LNCaP clone FGC (cell line): ENCODE data around the gene JPH2.

Source experiments
- DNase-seq: peaks from one replicate; pipeline ENCODE4 v3.0.0-alpha.2; 2011; ENCODE audit warnings: low read depth
- H3K4me3 ChIP-seq: 2 replicates; pipeline ENCODE4 v1.5.1; 2011; ENCODE audit warnings: mild to moderate bottlenecking, low read depth, low read length, control low read depth
- TF ChIP-seq, protein P1 (sequence below): IDR thresholded peaks from 2 replicates; pipeline ENCODE4 v1.5.1; 2012; ENCODE audit warnings: mild to moderate bottlenecking; ENCODE audit not compliant: control insufficient read depth, insufficient read depth; ENCODE audit errors: extremely low read depth

Gene JPH2

DNA sequence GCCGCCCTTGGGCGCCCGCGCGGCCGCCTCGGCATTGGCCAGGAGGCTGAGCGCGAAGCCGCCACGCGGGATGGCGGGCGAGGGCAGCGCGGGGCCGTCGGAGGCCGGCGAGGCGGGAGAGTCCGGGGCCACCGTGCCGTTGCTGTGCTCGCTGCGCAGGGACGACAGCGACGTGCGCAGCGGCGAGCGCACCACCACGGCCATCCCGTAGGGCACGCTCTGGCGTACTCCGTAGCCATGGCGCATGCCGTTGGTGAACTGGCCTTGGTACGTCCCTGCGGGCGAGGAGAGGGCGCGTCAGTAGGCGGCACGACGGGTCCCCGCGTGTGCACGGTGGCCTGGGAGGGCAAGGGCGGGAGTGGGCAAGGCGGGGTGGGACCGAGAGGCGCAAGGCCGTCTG lies 26.9 kb downstream of the JPH2 start:
- H3K4me3 ChIP-seq: no peak overlapping the region
- TF ChIP-seq, protein P1, sequence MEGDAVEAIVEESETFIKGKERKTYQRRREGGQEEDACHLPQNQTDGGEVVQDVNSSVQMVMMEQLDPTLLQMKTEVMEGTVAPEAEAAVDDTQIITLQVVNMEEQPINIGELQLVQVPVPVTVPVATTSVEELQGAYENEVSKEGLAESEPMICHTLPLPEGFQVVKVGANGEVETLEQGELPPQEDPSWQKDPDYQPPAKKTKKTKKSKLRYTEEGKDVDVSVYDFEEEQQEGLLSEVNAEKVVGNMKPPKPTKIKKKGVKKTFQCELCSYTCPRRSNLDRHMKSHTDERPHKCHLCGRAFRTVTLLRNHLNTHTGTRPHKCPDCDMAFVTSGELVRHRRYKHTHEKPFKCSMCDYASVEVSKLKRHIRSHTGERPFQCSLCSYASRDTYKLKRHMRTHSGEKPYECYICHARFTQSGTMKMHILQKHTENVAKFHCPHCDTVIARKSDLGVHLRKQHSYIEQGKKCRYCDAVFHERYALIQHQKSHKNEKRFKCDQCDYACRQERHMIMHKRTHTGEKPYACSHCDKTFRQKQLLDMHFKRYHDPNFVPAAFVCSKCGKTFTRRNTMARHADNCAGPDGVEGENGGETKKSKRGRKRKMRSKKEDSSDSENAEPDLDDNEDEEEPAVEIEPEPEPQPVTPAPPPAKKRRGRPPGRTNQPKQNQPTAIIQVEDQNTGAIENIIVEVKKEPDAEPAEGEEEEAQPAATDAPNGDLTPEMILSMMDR: no peak
- DNase-seq: no peak

DNA sequence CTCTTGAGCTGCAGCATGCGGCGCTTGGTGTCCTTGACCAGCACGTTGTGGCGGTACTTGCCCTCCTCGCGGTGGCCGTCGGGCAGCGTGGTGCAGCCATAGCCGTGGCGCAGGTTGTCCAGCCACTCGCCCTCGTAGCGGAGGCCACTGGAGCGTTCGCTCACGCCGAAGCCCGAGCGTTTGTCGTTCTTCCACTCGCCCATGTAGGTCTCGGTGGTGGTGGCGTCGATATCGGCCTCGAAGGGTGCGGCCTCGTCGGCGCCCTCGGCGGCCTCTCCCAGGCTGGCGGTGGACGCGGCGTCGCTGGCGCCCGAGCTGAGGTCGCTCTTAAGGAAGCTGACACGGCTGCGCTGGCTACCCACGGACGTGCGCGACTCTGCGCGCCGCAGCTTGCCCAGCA lies 27.3 kb downstream of the JPH2 start:
- TF ChIP-seq, protein P1: no peak
- no peak for DNase-seq
- H3K4me3 ChIP-seq: no peak overlapping the region

DNA sequence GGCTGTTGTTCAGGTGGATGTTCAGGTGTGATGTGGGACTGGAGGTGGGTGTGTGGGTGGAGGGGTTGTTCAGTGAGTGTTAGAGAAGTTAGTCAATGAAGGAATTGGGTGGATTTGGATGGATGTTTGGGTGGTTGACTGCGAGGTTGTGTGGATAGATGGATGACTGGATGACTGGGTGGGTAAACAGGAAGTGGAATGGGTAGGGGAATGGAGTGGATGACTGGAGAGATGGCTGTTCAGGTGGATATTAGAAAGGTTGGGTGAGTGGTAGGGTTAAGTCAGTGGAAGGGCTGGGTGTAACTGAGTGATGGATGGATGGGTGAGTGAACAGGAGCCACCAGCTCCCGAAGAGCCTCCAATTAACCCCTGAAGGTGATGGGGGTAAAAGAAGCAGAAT lies 27.9 kb downstream of the JPH2 start:
- TF ChIP-seq, protein P1: no peak
- no peak overlapping the region for H3K4me3 ChIP-seq
- no peak for DNase-seq

DNA sequence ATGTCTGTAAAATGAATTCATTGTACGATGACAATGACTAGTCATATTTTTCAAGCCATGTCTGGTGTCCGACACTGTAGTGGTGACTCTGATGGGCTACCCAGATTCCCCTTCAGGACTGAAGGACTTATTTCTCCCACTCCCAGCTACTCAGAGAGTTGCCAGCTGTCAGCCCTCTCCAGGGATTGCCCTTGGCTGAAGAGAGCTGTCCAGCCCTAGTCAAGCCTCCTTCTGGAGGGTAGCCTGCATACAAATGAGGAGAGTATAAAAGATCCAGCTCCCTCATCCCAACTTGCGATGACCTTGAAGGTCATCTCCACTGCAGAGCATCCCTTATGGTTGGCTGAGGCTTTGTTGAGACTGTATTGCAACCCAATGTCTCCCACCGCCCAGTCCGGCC lies 29.9 kb downstream of the JPH2 start:
- TF ChIP-seq, protein P1: no peak
- no peak for DNase-seq
- no peak overlapping the region for H3K4me3 ChIP-seq

DNA sequence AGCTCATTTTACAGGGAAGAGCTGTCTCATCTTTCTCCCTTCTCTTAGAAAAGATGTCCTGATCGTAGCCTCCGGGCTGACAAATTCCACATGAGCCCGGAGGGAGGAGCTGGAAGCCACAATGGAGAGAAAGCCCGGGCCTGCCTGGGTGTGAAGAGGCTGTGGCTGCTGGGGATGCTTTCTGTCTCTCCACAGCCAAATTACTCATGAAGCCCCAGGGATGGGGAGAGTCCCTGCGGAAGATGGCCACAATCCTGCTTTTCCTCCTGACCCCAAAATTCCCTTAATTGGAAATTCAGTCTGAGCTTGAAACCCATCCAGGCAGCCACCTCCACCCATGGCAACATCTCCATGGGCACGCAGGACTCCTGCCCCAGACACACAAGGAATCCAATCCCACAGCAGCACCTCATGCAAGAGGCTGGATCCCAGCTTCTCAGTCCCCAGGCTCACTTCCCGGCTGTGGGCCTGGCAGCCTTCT lies 32.4 kb downstream of the JPH2 start:
- TF ChIP-seq, protein P1: no peak
- DNase-seq: no peak

DNA sequence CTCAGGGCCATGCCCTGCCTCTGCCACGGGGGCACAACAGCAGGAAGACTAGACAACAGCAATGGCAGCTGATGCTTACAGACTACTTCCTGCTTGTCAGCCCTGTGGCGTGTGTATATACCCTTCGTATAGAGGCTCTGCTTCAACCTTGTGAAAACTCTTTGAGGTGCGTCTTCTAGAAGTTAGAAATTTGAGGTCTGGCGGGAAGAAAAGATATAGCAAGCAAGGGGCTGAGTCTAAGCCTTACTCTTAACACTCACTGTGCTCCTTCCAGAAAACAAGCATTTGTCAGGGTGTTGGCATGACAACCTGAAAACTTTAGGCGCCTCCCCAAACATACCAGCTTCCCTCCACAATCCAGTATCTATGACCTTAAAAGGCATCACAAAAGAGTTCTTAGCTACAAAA lies 33.3 kb downstream of the JPH2 start:
- DNase-seq: no peak
- TF ChIP-seq, protein P1: no peak
- H3K4me3 ChIP-seq: no peak overlapping the region

More for the DNA sequence above, 32.4 kb downstream of the JPH2 start:
- H3K4me3 ChIP-seq: no peak overlapping the region

DNA sequence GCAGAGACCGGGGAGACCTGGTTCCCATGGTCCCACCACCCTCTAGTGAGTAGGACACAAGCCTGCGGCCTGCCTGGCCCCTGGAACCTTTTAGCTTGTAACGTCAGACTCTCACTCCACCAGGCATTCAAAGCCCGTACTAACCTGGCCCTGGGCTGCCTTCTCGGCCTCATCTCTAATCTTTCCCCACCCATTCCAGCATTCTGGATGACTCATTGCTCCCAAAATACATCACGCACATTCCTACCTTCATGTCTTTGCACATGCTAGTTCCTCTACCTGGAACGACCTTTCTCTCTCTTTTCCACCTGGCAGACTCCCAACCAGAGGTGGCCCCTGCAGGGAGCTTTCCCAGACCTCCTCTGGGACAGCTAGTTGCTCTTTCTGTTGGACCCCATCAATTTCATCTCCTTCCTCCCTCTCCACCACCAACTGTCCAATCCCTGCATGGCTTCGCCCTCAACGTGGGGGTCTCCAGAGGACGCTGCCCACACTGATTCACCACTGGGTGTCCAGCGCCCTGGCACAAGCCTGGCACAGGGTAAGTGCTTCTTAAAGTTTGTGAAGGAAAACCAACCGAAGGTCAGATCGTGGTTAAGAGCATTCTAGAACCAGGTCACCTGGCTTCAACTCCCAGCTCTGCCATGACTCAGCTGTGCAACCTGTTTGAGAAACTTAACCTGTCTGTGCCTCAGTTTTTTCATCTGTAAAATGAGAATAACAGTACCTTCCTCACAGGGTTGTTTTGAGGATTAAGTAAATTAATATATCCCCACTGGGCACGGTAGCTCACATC lies 35.2 kb downstream of the JPH2 start:
- TF ChIP-seq, protein P1: no peak
- no peak for DNase-seq
- no peak overlapping the region for H3K4me3 ChIP-seq
